HepG2 (cell line): Measurements from ENCODE around the gene DPP7. TPM values are rescaled to one million over a fixed set of nuclear protein-coding genes. Genes with fewer than 3 reads are reported as not detected.

ENCODE experiments used
- CBX1 ChIP-seq: IDR thresholded peaks from one replicate; pipeline ENCODE4 v1.6.1; 2016; ENCODE audit warnings: antibody characterized with exemption, low read depth
- HNRNPUL1 ChIP-seq: fragments of 200-400 bp; formaldehyde crosslinking; IDR thresholded peaks from 2 replicates; pipeline ENCODE4 v1.6.1; 2017; ENCODE audit warnings: low read depth, mild to moderate bottlenecking, low read length, moderate library complexity
- KDM1A ChIP-seq: IDR thresholded peaks from 2 replicates; pipeline ENCODE4 v1.6.1; 2016; ENCODE audit warnings: missing compliant biosample characterization
- KDM5B ChIP-seq: sonication (generic); formaldehyde crosslinking; IDR thresholded peaks from 2 replicates; pipeline ENCODE4 v1.4.0; 2020; ENCODE audit warnings: missing genetic modification reagents, mild to moderate bottlenecking, borderline replicate concordance
- MED13 ChIP-seq: sonication (generic); formaldehyde crosslinking; IDR thresholded peaks from 2 replicates; pipeline ENCODE4 v1.5.0; 2020; ENCODE audit warnings: missing genetic modification reagents
- NFYC ChIP-seq: IDR thresholded peaks from 2 replicates; pipeline ENCODE4 v1.6.1; 2016; ENCODE audit warnings: missing genetic modification reagents, missing compliant biosample characterization
- PBX3 ChIP-seq: sonication (generic); formaldehyde crosslinking; IDR thresholded peaks from 2 replicates; pipeline ENCODE4 v1.8.1; 2023; ENCODE audit warnings: missing genetic modification reagents, inconsistent platforms, borderline replicate concordance
- PCBP2 ChIP-seq: fragments of 200-400 bp; formaldehyde crosslinking; optimal IDR thresholded peaks from 2 replicates; pipeline ENCODE3; 2018; ENCODE audit warnings: low read length, low read depth; ENCODE audit not compliant: poor library complexity, severe bottlenecking
- PHF21A ChIP-seq: sonication (generic); formaldehyde crosslinking; IDR thresholded peaks from 2 replicates; pipeline ENCODE4 v1.5.0; 2020; ENCODE audit warnings: mild to moderate bottlenecking, missing genetic modification reagents
- SMC3 ChIP-seq: IDR thresholded peaks from 2 replicates; pipeline ENCODE4 v1.6.1; 2011; ENCODE audit warnings: low read length, improper control_type of control experiment
- STAG1 ChIP-seq: sonication (generic); formaldehyde crosslinking; IDR thresholded peaks from 2 replicates; pipeline ENCODE4 v1.4.0; 2020; ENCODE audit warnings: missing genetic modification reagents
- TBX2 ChIP-seq: sonication (generic); formaldehyde crosslinking; IDR thresholded peaks from 2 replicates; pipeline ENCODE4 v1.5.0; 2020; ENCODE audit warnings: missing genetic modification reagents, mild to moderate bottlenecking, borderline replicate concordance
- ZBTB10 ChIP-seq: sonication (generic); formaldehyde crosslinking; IDR thresholded peaks from 2 replicates; pipeline ENCODE4 v1.4.0; 2020; ENCODE audit warnings: missing genetic modification reagents, borderline replicate concordance
- ZNF292 ChIP-seq: sonication (generic); formaldehyde crosslinking; IDR thresholded peaks from 2 replicates; pipeline ENCODE4 v1.8.1; 2022; ENCODE audit warnings: mild to moderate bottlenecking, low read depth, missing genetic modification reagents, borderline replicate concordance
- ZNF337 ChIP-seq: sonication (generic); formaldehyde crosslinking; IDR thresholded peaks from 2 replicates; pipeline ENCODE4 v1.5.1; 2020; ENCODE audit warnings: missing genetic modification reagents, low read depth, mild to moderate bottlenecking, borderline replicate concordance
- ZNF441 ChIP-seq: sonication (generic); formaldehyde crosslinking; IDR thresholded peaks from 2 replicates; pipeline ENCODE4 v1.7.0; 2021; ENCODE audit warnings: missing genetic modification reagents, borderline replicate concordance
- ZNF503 ChIP-seq: sonication (generic); formaldehyde crosslinking; IDR thresholded peaks from 2 replicates; pipeline ENCODE4 v1.4.0; 2020; ENCODE audit warnings: missing genetic modification reagents
- ZNF749 ChIP-seq: sonication (generic); formaldehyde crosslinking; IDR thresholded peaks from 2 replicates; pipeline ENCODE4 v1.8.0; 2022; ENCODE audit warnings: mild to moderate bottlenecking, missing genetic modification reagents, moderate library complexity, borderline replicate concordance
- ZSCAN22 ChIP-seq: sonication (generic); formaldehyde crosslinking; IDR thresholded peaks from 2 replicates; pipeline ENCODE4 v1.4.0; 2020; ENCODE audit warnings: mild to moderate bottlenecking, missing genetic modification reagents
- polyA plus RNA-seq, 8 experiments: library from polyadenylated mRNA; depleted of rRNA in 3 of 8; stranded (reverse) in 7 of 8; unstranded in 1 of 8; fragments of >200 nt; fragmentation: Illumina TruSeq in 4 of 8; extraction: Trizol in 4 of 8; gene quantifications; 2 replicates each; pipeline versions ENCODE4 v1.2.1 to v1.2.3, GENCODE V29; 2011 to 2016; ENCODE audit warnings: low read depth in 4 of 8, missing spikeins in 1 of 8, mixed read lengths in 1 of 8; ENCODE audit not compliant: insufficient read depth in 1 of 8
- total RNA-seq, 5 experiments: library from RNA; depleted of rRNA; stranded (reverse); fragments of >200 nt; fragmentation: Illumina TruSeq; extraction: Trizol; gene quantifications; 2 replicates each; pipeline ENCODE4 v1.2.3, GENCODE V29; 2016; ENCODE audit warnings: low read depth in 1 of 5
- TF ChIP-seq, protein P1 (sequence below): sonication (generic); formaldehyde crosslinking; IDR thresholded peaks from 2 replicates; pipeline ENCODE4 v1.5.0; 2020; ENCODE audit warnings: missing genetic modification reagents
- TF ChIP-seq, protein P2 (sequence below): sonication (generic); formaldehyde crosslinking; IDR thresholded peaks from 2 replicates; pipeline ENCODE4 v1.5.0; 2020; ENCODE audit warnings: mild to moderate bottlenecking, missing genetic modification reagents, moderate library complexity

DPP7 gene
- total and polyA plus RNA-seq, 2 of the 13 experiments (the other 11 are each of a cell fraction or from before 2014, with no cell fraction given), result 1.2 to 4.5 TPM

DNA sequence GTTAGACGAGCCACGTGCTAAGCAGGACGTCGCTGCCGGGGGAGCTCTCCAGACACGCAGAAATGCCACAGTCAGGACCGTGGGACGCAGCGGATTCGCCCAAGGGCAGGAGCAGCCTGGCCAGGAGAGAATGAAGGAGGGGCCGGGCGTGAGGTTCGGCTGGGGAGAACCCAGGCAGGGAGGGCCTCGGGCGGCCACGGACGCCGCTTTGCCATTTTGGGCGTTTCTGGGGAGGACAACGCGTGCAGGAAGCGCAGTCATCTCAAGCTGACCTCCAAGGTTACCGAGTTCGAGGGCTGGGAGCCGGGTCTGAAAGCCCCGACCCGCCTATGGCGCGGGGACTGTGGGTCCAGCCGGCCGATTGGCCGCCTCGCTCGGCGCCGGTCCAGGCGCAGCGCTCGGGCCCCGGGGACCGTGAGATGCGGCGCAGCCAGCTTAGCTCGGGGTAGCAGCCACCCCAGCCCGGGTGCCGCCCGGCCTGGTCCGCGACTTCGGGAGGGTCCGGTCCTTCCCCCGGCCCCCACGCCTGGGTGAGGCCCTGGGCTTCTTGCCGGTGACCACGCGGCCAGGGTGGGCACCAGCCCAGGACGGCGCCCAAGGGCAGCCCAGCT, 28.5 kb downstream of the DPP7 start (continued):
- TF ChIP-seq, protein P1, sequence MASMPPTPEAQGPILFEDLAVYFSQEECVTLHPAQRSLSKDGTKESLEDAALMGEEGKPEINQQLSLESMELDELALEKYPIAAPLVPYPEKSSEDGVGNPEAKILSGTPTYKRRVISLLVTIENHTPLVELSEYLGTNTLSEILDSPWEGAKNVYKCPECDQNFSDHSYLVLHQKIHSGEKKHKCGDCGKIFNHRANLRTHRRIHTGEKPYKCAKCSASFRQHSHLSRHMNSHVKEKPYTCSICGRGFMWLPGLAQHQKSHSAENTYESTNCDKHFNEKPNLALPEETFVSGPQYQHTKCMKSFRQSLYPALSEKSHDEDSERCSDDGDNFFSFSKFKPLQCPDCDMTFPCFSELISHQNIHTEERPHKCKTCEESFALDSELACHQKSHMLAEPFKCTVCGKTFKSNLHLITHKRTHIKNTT (CRISPR knock-in tag), result no peak
- TF ChIP-seq TBX2 (0 out of 2 replicates have a peak, but pooled peaks have one; percentile 30), HNRNPUL1 (no peak), STAG1 (CRISPR knock-in tag) (no peak), NFYC (no peak), SMC3 (no peak), CBX1 (no peak), ZNF337 (CRISPR knock-in tag) (no peak), ZNF441 (CRISPR knock-in tag) (peak; percentile 7; the same call in 1 of the 2 replicates), ZNF292 (CRISPR knock-in tag) (no peak), ZNF749 (CRISPR knock-in tag) (no peak), ZBTB10 (CRISPR knock-in tag) (0 out of 2 replicates have a peak, but pooled peaks have one; percentile 22), MED13 (CRISPR knock-in tag) (no peak; the same call in 1 of the 2 replicates), PCBP2 (no peak), KDM1A (no peak), ZNF503 (no peak), KDM5B (peak; percentile 63; the same call in 1 of the 2 replicates), PBX3 (no peak; the same call in 1 of the 2 replicates), ZSCAN22 (CRISPR knock-in tag) (no peak), PHF21A (CRISPR knock-in tag) (no peak)
- TF ChIP-seq, protein P2, sequence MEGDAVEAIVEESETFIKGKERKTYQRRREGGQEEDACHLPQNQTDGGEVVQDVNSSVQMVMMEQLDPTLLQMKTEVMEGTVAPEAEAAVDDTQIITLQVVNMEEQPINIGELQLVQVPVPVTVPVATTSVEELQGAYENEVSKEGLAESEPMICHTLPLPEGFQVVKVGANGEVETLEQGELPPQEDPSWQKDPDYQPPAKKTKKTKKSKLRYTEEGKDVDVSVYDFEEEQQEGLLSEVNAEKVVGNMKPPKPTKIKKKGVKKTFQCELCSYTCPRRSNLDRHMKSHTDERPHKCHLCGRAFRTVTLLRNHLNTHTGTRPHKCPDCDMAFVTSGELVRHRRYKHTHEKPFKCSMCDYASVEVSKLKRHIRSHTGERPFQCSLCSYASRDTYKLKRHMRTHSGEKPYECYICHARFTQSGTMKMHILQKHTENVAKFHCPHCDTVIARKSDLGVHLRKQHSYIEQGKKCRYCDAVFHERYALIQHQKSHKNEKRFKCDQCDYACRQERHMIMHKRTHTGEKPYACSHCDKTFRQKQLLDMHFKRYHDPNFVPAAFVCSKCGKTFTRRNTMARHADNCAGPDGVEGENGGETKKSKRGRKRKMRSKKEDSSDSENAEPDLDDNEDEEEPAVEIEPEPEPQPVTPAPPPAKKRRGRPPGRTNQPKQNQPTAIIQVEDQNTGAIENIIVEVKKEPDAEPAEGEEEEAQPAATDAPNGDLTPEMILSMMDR (CRISPR knock-in tag), result no peak
